OCI-LY1 (cell line): Measurements from ENCODE around the gene FBXO28.

Experiments
- H2AFZ ChIP-seq: fragments of 200-600 bp; sonication (generic), shearing (Covaris generic); 2 replicates; pipeline ENCODE4 v1.6.0; 2014; ENCODE audit warnings: antibody characterized with exemption, mild to moderate bottlenecking, low read length
- H3F3A ChIP-seq: fragments of 200-600 bp; sonication (generic), shearing (Covaris generic); 2 replicates; pipeline ENCODE4 v1.6.0; 2014; ENCODE audit warnings: mild to moderate bottlenecking, antibody characterized with exemption, low read length, moderate library complexity; ENCODE audit not compliant: insufficient read depth
- H3K27ac ChIP-seq: fragments of 200-600 bp; sonication (generic); 2 replicates; pipeline ENCODE4 v1.5.1; 2014; ENCODE audit warnings: low read length, mixed run types, mild to moderate bottlenecking, low read depth; ENCODE audit not compliant: poor library complexity, severe bottlenecking
- H3K27me3 ChIP-seq: fragments of 200-600 bp; sonication (generic); 2 replicates; pipeline ENCODE4 v1.6.0; 2014; ENCODE audit warnings: antibody characterized with exemption, mild to moderate bottlenecking, low read length, moderate library complexity; ENCODE audit not compliant: insufficient read depth
- H3K36me3 ChIP-seq: fragments of 200-600 bp; sonication (generic); 2 replicates; pipeline ENCODE4 v1.6.1; 2014; ENCODE audit warnings: mild to moderate bottlenecking, antibody characterized with exemption, low read length, moderate library complexity, mixed read lengths; ENCODE audit not compliant: insufficient read depth
- H3K4me1 ChIP-seq: fragments of 200-600 bp; sonication (generic); 2 replicates; pipeline ENCODE4 v1.5.1; 2014; ENCODE audit warnings: mild to moderate bottlenecking, low read length, moderate library complexity; ENCODE audit not compliant: insufficient read depth, severe bottlenecking
- H3K4me2 ChIP-seq: fragments of 200-600 bp; sonication (generic), shearing (Covaris generic); 2 replicates; pipeline ENCODE4 v1.6.1; 2014; ENCODE audit warnings: low read length
- H3K4me3 ChIP-seq: fragments of 200-600 bp; sonication (generic); 2 replicates; pipeline ENCODE4 v1.5.1; 2014; ENCODE audit warnings: low read length, low read depth, mild to moderate bottlenecking, mixed read lengths; ENCODE audit not compliant: poor library complexity, severe bottlenecking
- H3K79me2 ChIP-seq: fragments of 200-600 bp; shearing (Covaris generic); 2 replicates; pipeline ENCODE4 v1.6.1; 2016; ENCODE audit warnings: mixed run types, low read length, mixed read lengths; ENCODE audit not compliant: insufficient read depth
- H3K9ac ChIP-seq: fragments of 200-600 bp; sonication (generic), shearing (Covaris generic); 2 replicates; pipeline ENCODE4 v1.6.1; 2014; ENCODE audit warnings: mild to moderate bottlenecking, low read length, mixed read lengths
- H3K9me2 ChIP-seq: fragments of 200-600 bp; sonication (generic), shearing (Covaris generic); 2 replicates; pipeline ENCODE4 v1.6.1; 2014; ENCODE audit warnings: low read depth, mild to moderate bottlenecking, low read length, mixed read lengths
- H3K9me3 ChIP-seq: fragments of 200-600 bp; shearing (Covaris generic); 2 replicates; pipeline ENCODE4 v1.6.1; 2014; ENCODE audit warnings: low read length, mixed read lengths
- H4K20me1 ChIP-seq: fragments of 200-600 bp; sonication (generic), shearing (Covaris generic); 2 replicates; pipeline ENCODE4 v1.6.0; 2016; ENCODE audit warnings: mild to moderate bottlenecking, low read length; ENCODE audit not compliant: insufficient read depth
- CTCF ChIP-seq: fragments of 200-600 bp; sonication (generic), shearing (Covaris generic); IDR thresholded peaks from 2 replicates; pipeline ENCODE4 v1.5.1; 2017; ENCODE audit warnings: mild to moderate bottlenecking, antibody characterized with exemption, low read length, moderate library complexity, mixed read lengths
- EZH2 ChIP-seq: fragments of 200-600 bp; sonication (generic), shearing (Covaris generic); IDR thresholded peaks from 2 replicates; pipeline ENCODE4 v1.8.0; 2017; ENCODE audit warnings: borderline replicate concordance, mixed run types, mild to moderate bottlenecking, antibody characterized with exemption, low read length, moderate library complexity, mixed read lengths

Gene FBXO28

GRCh38 chr1:224089583-224089982 is 24.3 kb upstream of the FBXO28 start:
- Histone ChIP-seq H3K4me2 (no peak overlapping the region), H3K27me3 (0 out of 2 replicates have a peak, but pooled peaks cover 4% of the 10 kb centered on the region), H3K9me3 (no peaks in the 10 kb centered on the region), H3F3A (no peaks in the 10 kb centered on the region), H3K9ac (no peak overlapping the region), H3K4me1 (no peaks in the 10 kb centered on the region), H4K20me1 (no peaks in the 10 kb centered on the region), H3K4me3 (no peak overlapping the region), H2AFZ (no peak overlapping the region), H3K27ac (no peak overlapping the region), H3K79me2 (no peaks in the 10 kb centered on the region), H3K9me2 (no peaks in the 10 kb centered on the region), H3K36me3 (no peaks in the 10 kb centered on the region)
- TF ChIP-seq EZH2 (no peak), CTCF (no peak)

- H3K27me3 ChIP-seq, result 0 out of 2 replicates have a peak, but pooled peaks cover 4% of the 10 kb centered on the region
- no peak for TF ChIP-seq CTCF
- no peak for TF ChIP-seq EZH2
- no peak overlapping the region for H3K4me2 ChIP-seq
- no peaks in the 10 kb centered on the region for H3K36me3 ChIP-seq
- H3K4me1 ChIP-seq, result no peaks in the 10 kb centered on the region
- no peak overlapping the region for H3K4me3 ChIP-seq
- no peaks in the 10 kb centered on the region for H3K9me2 ChIP-seq
- H3K27ac ChIP-seq, result no peak overlapping the region
- no peak overlapping the region for H2AFZ ChIP-seq
- no peak overlapping the region for H3K9ac ChIP-seq
- H3K9me3 ChIP-seq, result no peaks in the 10 kb centered on the region
- H3F3A ChIP-seq, result no peaks in the 10 kb centered on the region
- H4K20me1 ChIP-seq, result no peaks in the 10 kb centered on the region
- no peaks in the 10 kb centered on the region for H3K79me2 ChIP-seq
Observed at GRCh38 chr1:224090116-224090515, 23.8 kb upstream of the FBXO28 start.

- H3K9me3 ChIP-seq, result no peaks in the 10 kb centered on the region
Observed at GRCh38 chr1:224092111-224092510, 21.8 kb upstream of the FBXO28 start.

More at GRCh38 chr1:224092111-224092510, 21.8 kb upstream of the FBXO28 start:
- Histone ChIP-seq H3K9ac (no peak overlapping the region), H3K4me1 (no peaks in the 10 kb centered on the region), H4K20me1 (no peaks in the 10 kb centered on the region), H2AFZ (no peak overlapping the region), H3K4me2 (no peak overlapping the region), H3K36me3 (no peaks in the 10 kb centered on the region), H3K9me2 (no peaks in the 10 kb centered on the region), H3K27ac (no peak overlapping the region), H3K4me3 (no peak overlapping the region), H3K79me2 (no peaks in the 10 kb centered on the region), H3K27me3 (0 out of 2 replicates have a peak, but pooled peaks cover 3% of the 10 kb centered on the region), H3F3A (no peaks in the 10 kb centered on the region)
- TF ChIP-seq EZH2 (no peak), CTCF (no peak)
